GM19455 (cell line): ENCODE measurements around the gene CHST10.
"Not testable (repeated sequence)": the region's sequence is repeated elsewhere in the genome, so short reads cannot be mapped to it uniquely, and the experiment has no call there.

Source experiments
- ATAC-seq: cut with Tn5 transposase; IDR thresholded peaks from one replicate; pipeline ENCODE4 v1.9.1; 2021; ENCODE audit not compliant: unreplicated experiment

Gene CHST10, protein sequence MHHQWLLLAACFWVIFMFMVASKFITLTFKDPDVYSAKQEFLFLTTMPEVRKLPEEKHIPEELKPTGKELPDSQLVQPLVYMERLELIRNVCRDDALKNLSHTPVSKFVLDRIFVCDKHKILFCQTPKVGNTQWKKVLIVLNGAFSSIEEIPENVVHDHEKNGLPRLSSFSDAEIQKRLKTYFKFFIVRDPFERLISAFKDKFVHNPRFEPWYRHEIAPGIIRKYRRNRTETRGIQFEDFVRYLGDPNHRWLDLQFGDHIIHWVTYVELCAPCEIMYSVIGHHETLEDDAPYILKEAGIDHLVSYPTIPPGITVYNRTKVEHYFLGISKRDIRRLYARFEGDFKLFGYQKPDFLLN

DNA sequence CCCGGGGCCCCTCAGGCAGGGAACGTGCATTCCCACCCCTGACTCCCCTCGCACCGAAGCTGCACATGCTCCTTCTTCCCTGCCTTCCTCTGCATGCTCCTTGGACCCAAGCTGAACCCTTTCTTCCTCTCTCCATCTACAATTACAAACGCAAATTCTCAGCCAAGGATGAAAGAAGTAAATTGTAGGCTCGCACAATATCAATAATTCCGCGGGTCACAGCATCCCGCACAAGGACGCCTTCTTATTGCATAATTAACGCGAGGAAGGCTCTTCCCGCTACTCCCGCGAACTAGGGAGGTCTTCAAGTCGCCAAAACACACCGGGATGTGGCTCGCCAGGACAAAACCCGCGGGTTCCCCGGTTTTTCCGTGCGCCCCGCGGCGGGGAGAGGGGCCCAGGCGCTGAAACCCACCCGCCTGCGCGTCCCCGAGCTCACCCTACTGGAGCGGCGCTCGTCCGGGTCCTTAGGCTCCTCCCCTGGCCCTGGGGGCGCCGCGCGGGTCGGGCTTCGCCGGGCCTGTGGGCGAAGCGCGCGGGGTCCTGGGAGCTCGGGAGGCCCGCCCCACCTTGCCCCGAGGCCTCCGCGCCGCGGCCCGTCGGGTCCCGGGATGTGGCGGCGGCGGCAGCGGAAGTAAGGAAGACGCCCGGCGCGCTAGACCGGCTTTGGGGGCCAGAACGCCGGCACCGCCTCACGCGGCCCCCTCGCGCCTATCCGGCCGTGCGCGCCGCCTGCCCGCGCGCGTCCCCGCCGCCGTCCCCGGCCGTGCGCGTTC, at the start of gene CHST10:
Gene CHST10, minus strand, starts transcription at position 734 of the 776 bp plus-strand sequence. CDS start 10,993 bp downstream, outside the sequence.
- ATAC-seq = peak; percentile 90

DNA sequence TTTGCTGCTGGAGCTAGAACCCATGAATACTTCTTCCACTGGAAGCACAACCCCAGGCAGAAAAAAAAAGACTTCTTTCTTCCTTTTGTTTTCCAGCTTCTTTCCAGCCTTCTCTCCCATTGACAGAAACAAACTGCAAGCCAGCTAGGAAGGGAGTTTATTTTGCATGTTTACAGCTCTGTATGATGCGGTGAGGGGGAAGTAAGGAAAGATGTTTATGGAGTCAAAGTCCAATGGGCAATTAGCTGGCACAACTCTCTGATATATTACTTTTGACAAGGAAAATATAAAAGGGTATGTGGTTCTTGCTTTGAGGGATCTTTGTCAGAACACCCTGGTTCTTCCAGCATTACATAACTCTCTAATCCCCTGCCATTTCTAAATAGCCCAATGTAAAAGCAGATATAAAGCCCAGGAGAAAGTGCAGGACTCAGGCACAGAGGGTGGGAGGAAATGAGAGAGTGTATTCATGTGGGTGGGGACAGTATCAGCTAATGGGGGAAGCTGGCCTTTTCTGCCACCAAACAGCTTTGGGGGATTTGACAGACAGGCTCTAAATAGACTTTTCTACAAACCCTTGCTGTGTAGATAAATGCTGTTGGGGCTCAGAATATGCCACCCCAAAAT, 43.5 kb upstream of the CHST10 start:
- no peak for ATAC-seq

DNA sequence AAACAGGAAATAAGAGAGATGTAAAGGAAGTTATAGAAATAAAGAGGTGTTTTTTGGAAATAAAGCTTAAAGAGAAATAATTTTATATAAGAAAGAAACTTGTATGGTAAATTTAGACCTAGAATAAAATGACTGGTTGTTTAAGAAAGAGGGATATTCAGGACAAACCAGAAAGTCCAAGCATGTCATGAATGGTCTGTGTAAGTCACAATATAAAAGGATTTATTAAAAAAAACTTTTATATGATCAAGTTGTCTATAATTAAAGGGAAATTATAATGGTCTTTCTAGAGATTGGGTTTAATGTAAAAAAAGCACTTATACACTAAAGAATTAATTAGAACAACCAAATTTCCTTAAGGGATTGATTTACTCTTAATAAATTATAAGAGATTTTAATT, 38.9 kb upstream of the CHST10 start:
- ATAC-seq = not testable (repeated sequence)

DNA sequence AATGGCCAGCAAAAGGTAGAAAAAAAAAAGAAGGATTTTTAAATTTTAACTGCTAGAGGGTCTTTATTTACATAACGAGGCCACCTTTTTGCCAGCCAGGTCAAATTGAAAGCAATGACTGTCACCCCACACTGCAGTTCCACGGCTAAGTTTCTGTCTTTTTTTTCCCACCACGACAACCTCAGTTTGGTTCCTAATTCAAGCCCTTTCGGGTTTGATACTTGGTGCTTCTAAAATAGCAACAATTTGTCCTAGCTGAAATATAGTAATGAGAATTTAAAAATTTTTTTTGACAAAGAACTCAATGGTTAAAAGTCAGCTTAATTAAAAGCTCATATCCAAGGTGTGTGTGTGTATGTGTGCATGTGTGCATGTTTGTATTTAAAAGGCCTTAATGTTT, 36.4 kb upstream of the CHST10 start:
- no peak for ATAC-seq

DNA sequence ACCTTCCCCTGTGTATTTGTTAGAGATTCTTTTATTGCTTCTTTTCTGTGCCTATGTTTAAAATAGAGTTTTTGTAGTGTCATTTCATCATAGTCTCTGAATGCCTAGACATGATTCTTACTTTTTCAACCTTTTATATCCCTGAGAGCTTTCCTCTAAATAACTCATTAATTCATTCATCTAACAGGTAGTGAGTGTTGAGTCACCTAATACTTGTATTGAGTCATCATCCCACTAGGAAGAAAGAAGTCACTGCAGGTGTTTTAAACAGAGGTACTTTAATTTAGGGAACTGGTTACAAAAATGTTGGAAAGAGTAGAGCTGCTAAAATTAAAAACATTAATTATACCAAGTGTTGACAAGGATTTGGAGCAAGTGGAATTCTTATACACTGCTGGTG, 34.3 kb upstream of the CHST10 start:
- no peak for ATAC-seq

DNA sequence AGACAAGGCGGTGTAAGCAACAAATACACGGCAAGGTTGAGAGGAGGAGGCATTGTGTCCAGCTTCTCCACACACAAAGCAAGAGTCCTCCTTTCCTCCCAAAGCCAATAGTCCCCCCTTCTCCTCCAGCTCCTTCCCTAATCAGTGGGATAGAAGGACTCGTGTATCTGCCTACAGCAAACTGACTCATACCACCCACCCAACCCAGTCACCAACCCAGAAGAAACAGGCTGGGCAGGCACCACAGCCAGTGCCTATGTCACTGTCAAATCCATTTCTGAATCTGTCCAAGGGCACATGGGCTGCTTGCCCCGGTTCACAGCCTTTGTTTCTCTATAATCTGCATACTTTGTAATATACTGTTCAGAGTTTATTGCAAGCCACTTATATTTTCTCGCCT, 33.6 kb upstream of the CHST10 start:
- ATAC-seq = no peak

GRCh38 chr2:100446696-100447095, 29.2 kb upstream of the CHST10 start:
- ATAC-seq = no peak

GRCh38 chr2:100437751-100438150, 20.3 kb upstream of the CHST10 start:
- ATAC-seq = no peak

DNA sequence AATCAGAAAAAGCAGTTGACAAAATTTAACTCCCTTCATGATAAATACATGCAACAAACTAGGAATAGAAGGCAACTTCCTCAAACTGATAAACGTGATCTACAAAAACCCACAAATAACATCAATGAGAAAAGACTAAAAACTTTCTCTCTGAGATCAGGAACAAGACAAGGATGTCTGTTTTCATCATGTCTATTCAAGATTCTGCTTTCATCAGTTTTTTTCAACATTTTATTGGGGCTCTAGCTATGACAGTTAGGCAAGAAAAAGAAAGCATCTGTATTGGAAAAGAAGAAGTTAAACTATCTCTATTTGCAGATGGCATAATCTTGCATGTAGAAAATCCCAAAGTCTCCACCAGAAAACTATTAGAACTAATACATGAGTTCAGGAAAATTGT, 12.3 kb upstream of the CHST10 start:
- no peak for ATAC-seq

DNA sequence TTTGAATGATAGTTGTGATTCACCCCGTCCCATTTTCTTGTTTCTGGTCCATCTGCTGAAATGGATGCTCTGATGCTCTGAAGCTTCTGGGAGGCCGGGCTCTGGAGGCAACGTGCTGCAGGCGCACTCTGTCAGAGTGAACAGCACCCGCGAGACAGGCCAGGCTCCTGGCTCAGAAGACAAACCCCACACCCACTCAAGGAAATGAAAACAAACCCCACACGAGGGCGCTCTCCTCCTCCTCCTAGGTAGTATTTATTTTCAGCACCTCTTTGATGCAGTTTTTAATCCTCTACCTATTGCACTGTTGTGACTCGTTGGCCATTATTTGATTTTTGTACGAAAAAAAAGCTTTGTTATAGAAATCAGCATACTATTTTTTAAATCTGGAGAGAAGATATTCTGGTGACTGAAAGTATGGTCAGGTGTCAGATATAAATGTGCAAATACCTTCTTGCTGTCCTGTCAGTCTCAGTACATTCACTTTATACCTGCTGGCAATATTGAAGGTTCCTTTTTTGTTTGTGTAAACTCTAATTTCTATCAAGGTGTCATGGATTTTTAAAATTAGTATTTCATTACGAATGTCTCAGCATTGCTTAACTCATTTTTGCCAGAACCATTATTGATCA, 10.3 kb upstream of the CHST10 start:
- no peak for ATAC-seq

DNA sequence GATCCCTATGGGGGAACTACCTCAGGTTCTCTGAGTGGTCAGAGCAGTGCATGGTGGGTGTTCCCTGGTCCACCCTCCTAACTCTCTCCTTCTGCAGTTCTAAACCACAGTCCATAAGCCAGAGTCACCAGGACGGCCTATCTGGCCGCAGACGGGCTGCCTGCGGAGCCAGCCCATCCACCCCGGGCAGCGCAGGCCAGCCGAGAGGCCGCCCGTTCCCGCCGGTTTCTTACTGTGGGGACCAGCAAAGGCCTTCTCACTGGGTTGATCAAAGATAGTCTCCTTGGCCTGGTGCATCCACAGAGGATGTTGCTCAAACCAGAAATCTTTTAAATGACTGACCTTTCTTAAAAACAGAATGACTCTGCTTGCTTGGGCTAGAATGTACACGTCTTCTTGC, 9.6 kb upstream of the CHST10 start:
- ATAC-seq = no peak

- no peak for ATAC-seq
These were observed 8.9 kb upstream of the CHST10 start for GRCh38 chr2:100426384-100426720.

DNA sequence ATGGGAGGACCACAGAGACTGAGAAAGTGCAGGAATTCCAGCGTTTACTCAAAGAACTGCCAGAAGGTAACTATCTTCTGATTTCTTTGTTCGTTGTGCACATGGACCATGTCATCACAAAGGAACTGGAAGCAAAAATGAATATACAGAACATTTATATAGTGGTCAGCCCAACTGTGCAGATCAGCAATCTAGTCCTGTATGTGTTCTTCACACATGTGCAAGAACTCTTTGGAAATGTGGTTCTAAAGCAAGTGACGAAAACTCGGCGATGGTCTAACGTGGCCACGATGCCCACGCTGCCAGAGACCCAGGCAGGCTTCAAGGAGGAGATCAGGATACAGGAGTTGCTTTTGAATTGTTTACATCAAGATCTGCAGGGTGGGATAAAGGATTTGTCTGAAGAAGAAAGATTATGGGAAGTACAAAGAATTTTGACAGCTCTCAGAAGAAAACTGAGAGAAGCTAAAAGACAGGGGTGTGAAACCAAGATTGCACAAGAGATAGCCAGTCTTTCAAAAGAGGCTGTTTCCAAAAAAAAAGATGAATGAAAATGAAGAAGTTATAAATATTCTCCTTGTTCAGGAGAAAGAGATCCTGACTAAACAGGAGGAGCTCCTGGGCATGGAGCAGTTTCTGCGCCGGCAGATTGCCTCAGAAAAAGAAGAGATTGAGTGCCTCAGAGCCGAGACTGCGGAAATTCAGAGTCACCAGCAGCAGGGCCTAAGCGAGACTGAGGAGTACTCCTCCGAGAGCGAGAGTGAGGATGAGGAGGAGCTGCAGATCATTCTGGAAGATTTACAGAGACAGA, 8.3 kb upstream of the CHST10 start:
- no peak for ATAC-seq

- ATAC-seq = no peak
These were observed 7.6 kb upstream of the CHST10 start for GRCh38 chr2:100425107-100425506.

DNA sequence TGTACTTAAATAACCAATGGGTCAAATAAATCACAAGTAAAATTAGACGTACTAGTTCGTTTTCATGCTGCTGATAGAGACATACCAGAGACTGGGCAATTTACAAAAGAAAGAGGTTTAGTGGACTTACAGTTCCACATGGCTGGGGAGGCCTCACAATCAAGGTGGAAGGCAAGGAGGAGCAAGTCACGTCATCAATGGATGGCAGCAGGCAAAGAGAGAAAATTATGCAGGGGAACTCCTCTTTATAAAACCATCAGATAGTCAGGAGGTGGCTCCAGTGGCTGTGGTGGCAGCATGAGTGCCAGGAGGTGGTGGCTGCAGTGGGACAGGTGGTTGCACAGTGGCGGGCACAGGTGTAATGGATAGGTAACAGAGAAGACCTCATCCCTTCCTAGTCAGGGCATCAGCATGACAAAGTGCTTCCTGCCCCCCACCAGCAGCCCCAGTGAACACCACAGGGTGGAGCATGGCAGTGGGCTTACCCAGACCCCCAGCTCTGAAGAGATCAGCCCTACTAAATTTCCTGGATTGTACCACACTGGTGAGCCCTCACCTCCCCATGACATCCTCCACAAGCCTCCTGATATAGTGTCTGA, 6.9 kb upstream of the CHST10 start:
- no peak for ATAC-seq

DNA sequence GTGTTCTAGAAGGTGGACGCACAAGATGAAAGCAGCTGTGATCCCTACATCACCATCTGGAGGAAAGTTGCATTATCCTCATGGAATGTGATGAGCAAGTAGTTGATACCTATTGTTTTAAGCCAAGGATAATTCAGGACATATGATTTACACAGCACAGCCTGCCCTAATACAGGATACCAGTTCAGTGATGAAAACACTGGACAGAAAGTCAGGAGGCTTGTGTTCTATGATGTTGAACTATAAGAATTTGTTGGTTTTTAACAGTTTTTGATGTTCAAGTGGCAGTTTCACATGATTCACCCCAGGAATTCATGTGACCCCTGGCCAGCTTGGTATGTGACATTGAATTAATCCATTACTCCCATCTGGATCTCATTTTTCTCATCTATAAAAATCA, 6.2 kb upstream of the CHST10 start:
- ATAC-seq = no peak

- ATAC-seq = no peak
These were observed 5.0 kb upstream of the CHST10 start for GRCh38 chr2:100422320-100423055.

- ATAC-seq = no peak
These were observed 2.4 kb upstream of the CHST10 start for GRCh38 chr2:100419915-100420314.

DNA sequence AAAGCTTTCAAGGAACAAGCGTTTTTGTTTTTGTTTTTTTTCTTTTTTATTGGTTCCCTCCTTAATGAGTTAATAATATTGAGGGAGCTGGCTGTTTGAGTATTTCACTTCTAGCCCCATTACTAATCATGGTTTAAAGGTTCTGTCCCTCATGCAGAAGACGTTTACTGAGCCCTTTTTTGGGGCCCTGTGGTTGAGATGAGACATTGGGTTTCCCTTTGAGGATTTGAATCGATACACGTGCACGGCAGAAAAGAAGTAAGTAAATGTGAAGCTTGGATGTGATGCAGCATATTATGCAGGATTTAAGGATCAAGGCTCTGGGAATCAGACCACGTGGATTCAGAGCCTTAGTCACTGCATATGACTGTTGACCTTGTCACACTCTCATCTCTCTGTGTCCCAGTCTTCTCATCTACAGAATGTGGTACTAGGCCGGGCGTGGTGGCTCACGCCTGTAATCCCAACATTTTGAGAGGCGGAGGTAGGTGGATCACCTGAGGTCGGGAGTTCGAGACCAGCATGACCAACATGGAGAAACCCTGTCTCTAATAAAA, 1.0 kb upstream of the CHST10 start:
- no peak for ATAC-seq
